Stimulated activated CD8-positive, alpha-beta memory T cell treated with anti-CD3 and anti-CD28 coated beads, Interleukin-2, amount 100 ng/mL, for 1 hour (primary cell): ENCODE results near the gene GP1BB.
A peak's percentile ranks its signal among the peaks of the same experiment; 100 is the strongest.

Experiments used
- DNase-seq, 2 donors: peaks; one replicate each; pipeline ENCODE4 v3.0.0-alpha.2; 2020; ENCODE audit warnings: low read depth in 2 of 2

Gene GP1BB

DNA sequence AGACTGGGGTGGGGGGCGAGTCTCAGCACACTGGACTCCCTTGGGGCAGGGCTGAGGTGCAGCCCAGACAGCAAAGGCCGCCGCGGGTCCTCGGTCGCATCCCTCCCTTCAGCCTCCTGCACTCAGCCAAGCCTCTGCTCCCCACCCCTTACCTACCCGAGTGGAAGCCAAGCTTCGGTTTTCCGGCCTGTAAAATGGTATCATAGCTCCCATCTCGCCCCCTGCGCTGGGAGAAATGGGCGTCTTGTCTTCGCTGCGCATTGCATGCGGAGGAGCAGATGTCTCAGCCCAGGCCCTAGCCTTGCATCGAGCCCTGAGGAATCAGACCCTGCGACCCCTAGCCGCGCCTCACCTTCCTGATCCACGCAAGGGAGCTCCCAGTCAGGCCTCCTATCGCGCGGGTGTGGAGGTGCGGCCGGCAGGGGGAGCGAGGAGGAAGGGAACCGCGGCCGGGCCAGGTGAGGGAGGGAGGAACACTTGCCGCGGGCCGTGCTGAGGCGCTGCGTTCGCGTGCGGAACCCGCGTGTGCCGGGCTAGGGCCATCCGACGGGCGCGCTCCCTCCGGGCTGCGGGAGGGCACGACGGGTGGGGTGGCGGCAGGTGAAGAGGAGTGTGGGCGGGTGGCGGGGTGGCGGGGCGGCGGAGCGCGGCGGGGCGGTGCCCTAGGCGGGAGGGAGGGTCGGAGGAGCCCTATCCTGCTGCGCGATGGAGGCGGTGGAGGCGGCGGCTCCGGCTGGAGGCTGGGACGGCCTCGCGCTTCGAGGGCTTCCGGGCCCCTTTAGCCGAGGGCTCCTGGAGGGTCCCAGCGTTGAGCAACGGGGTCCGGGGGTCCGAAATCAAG is 33.2 kb downstream of the GP1BB start:
- peak; percentile 32 to 39 for DNase-seq

DNA sequence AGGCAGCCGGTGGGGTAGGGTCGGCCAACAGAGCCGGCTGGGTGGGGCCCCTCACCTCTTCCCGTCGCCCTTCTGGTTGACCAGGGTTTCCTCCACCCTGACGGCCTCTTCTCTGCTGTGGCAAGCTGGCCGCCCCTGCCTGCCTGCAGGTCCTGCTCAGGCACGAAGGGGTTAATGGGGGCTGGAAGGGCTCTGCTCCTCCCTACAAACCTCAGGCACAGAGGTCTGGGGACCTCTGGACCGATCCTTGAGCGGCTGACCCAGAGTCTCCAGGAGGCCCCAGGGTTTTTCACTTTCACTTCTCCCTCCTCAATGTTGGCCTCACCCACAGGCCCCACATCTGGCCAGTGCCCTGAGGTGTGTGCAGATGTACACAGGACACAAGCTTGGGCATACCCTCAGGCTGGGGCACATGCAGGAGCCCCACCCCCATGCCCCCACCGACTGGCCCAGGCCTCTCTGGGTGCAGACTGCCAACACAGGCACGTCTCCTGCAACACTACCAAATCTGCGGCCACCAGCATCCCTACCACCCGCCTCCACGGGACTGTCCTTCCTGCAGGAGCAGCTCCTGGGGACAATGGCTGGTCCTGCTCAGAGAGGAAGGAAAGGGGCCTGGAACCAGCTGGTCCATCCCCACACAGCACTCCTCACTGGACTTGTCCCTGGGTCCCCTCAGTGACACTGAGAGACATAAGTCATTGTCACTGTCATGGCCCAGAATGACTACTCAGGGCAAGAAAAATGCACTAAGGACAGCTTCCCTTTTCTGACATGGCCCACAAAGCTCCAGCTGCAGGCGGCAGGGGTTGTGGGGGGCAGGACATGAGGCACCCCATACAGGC is 34.0 kb downstream of the GP1BB start:
- DNase-seq, result no peak

DNA sequence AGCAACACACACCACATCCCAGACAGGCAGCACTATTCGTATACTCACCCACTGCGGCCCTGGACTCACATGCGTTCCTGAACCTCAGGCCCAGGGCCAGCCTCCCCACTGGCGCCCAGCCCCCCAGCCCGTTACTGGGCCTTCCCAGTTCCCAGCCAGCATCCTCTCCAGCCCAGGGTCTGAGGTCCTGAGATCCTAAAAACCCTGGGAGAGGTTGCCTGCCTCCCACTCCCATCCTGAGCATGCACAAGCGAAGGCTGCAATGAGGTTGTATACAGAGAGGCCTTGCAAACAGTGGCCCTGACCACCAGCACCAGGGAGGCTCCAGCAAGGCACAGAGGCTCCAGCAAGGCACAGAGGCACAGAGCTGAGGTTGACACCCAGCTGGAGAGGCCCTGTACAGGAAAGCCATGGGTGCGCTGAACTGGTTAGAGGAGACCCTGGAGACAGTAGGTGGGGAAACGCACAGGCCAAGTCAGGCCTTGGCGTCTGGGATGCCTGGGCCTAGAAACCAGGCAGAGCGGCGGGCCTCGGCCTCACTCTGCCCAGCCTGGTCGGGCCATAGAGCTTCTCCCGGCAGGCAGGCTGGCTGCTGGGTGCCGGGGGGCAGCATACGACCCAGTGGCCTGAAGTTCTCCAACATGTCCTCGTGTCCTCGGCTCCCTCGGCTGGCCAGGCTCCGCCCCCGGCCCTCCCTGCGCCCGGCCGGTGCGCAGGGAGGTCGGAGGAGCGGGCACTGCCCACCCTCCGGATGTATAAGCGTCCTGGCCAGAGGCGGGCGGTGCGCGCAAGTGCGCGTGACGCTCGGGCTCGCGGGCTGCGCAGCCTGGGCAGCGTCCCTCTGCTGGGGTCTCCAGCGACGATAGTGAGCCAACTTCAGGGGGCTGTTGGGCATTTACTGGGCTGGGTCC is 34.9 kb downstream of the GP1BB start:
- no peak for DNase-seq

DNA sequence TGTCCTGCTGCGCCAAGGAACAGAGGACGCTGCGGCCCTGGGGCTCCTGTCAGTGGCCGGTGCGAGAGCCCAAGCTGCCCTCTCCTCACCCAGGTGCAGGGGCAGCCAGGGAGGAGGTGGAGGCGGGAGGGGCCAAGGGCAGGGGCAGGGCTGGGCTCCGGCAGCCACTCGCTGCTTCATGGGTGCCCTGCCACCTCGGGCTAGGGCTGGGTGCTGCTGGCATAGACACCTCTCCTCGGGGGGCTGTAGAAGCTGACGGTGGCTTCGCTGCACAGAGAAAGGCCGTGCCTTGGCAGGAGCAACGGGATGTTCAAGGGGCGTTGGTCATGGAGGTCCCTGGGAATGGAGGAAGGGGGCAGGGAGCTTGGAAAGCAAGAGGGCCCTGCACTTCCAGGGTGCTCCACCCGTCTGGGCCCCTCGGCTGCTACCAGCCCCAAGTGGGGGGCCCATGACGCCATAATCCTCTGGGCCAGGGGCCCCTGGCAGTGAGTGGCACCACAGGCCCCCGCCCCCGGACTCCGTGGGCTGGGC is 35.6 kb downstream of the GP1BB start:
- no peak for DNase-seq

DNA sequence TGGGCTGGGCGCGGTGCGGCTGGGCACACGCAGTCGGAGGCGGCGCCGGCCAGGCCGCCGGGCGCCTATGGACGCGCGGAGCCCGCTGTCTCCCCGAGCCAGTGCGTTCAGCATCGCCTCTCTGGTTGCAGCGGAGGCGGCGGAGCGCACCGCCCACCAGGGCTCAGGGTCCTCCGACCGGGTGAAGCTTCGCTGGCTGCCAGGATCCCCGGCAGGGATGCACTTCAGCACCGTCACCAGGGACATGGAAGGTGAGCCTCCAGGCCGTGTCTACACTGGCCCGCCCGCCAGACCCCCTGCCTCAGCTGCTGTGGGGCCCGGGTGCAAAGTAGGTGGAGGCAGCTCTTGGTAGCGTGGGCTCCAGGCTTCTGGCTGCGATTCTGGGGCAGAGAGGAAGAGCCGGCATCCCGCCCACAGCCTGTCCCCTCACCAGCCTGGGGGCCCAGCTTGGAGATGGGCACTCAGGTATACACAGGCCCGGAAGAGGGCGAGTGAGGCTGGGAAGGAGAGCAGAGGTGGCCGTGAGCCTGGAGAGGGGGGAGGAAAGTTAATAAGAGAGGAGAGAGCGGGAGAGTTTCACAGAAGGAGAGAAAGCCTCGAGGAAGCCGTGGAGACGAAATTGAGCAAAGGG is 36.2 kb downstream of the GP1BB start:
- no peak for DNase-seq

DNA sequence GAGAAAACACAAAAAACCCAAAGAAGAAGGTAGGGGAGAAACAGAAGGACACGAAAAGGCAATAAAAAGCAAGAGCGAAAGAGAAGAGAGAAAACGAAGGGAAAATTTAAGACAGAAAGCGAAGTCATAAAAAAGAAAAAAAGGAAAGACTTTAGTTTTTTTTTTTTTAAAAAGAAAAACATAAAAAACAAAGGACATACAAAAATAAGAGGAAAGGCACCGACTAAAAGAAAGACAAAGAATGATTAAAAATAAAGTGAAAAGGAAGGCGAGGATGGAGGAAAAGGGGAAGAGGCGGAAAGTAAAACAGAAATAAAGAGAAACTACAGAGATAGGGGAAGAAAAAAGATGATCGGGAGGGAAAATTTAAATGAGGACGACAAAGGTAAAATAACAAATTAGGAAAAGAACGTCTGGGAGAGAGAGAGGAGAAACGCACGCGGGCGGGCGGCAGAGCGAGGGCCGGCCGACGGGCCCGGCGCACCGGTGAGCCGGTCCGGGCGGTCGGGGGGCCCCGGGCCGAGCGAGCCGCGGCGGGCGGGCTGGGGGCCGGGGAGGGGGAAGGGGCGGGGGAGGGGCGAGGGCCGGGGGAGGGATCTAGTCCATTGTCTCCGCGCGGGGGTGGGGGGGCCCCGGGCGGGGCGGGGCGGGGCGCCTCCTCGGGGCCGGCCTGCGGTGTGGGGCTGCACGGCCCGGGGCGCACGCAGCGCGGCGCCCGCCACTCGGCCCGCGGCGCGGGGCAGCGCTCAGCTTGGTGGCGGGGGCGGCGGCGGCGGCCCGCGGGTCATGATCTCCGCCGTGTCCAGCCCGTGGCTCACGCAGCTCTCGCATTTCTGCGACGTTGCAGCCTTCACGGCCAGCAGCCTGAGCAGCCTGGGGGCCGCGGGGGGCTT is 37.0 kb downstream of the GP1BB start, which contains the start of gene TBX1:
Gene TBX1 (plus strand): TSS at position 721 of the 893 bp plus-strand sequence. CDS start 66 bp downstream, at position 787.
- no peak for DNase-seq

DNA sequence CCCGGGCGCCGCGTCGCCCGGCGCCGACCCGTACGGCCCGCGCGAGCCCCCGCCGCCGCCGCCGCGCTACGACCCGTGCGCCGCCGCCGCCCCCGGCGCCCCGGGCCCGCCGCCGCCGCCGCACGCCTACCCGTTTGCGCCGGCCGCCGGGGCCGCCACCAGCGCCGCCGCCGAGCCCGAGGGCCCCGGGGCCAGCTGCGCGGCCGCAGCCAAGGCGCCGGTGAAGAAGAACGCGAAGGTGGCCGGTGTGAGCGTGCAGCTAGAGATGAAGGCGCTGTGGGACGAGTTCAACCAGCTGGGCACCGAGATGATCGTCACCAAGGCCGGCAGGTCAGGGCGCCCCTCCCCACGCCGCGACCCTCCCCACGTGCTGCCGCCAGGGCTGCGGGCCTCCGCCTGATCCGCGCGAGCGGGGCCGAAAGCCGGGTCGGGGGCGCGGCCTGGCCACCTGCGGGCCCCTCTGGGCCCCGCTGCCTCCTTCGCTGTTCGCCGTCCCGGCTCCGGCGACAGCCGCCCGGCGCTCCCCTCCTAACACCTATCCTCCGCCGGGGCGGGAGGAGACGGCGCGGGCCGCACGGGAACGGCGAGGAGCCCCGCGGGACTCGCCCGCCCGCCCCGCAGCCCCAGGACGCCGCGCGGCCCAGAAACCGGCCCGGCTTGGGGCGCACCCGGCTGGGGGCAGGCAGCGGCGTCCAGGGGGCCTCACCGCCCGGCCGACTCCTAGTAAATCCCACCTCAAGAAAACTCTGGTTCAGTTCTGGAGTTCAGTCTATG is 37.8 kb downstream of the GP1BB start:
- DNase-seq, result no peak

DNA sequence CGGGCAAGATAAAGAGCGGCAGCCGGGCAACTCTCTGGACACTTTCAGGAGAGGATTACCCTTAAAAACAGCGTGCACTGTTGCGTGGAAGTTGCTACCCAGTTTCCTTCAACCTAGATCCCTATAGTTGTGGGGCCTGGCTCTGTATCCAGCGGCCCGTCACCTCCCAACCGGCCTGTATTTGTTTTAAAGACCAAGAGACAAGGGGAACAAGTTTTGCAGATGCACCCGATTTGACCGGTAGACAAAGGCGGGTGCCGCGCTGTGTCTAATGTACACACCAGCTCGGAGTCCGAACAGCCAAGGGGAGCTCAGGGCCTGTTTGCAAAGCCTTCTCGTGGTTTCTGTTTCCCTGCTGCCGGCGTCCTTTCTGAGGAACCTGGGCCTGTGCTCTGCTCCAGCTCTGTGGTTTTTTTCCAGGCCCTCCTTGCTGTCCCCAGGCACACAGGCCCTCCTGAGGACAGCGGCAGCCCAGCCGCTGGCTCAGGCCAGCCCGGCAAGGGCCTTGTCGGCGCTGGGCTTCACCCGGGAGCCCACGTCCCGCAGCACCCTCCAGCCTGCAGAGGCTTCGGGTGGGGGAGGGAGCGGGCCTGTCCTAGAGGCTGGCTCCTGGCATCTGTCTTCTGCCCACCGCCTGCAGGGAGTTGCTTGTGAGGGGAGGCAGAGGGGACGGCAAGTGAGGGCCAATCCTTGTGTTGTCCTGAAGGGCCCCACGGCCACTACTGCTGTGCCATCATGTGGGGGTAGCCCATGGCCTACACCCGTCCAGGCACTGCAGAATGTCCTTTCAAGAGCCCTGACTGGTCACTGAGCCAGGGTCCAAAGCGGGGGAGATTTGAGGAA is 38.6 kb downstream of the GP1BB start:
- no peak for DNase-seq

DNA sequence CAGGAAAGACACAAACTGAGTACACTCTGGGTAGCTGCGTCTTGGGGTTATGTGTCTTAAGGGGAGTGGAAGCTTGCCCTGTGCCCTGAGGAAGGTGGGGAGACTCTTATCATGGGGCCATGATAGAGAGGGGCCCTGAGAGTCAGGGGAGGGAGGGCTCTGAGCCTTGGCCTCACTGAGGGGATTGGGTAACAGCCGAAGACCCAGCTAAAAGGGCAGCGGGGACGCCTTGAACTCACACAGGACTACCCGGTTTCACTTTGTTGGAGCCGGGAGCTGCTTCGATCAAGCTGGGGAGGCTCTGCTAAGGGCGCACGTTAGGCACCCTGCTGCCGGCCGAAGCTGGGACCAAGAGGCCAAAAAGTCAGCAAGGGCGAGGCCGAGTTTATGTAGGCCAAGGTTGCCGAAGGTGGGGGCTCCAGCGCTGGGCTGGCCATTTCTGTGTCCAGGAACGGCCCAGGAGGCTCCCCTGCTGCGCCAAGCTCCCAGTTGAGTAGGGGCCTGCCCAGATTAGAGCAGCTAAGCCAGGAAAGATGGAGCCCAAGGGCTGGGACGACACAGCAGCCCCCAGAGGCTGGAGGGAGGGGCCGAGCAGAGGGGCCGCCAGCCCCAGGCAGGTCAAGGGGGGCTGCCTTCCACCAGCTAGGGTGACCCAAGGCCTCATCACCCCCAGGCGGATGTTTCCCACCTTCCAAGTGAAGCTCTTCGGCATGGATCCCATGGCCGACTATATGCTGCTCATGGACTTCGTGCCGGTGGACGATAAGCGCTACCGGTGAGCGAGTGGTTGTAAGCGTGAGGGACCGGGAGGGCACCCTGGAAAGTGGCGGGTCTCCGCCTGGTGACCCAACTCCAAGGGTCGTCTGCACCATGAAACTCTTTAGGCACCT is 39.5 kb downstream of the GP1BB start:
- DNase-seq, result no peak

DNA sequence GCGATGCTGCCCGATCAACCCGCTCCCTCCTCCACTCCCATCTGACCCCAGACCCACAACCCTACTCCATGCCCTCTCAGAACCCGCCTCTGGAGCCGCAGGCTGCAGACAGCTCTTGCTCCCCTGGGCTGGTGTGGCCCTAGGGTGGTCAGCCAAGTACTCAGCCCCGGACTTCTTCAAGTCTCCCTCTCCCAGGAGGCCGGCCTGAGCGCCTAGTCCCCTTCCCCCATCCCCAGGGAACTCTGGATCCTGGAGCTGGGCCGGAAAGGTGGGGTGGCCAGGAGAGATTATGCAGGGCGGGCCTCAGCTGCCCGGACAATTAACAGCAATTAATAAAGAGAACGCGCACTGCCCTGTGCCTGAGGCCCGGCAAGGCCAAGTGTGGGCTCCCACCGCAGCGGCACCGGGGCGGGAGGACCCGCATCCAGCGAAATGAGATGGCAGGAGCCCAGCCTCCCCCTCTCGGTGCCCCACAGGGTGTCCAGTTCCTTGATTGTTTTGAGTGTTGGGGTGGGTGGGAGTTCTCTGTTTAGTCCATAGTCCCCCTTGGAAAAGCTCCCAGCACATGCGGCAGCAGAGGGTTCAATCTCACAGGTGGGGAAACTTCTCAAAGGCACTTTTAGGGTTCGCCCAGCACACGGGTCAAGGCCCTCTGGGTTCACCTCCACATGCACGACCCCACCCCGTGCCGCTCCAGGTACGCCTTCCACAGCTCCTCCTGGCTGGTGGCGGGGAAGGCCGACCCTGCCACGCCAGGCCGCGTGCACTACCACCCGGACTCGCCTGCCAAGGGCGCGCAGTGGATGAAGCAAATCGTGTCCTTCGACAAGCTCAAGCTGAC is 40.3 kb downstream of the GP1BB start:
- no peak for DNase-seq

DNA sequence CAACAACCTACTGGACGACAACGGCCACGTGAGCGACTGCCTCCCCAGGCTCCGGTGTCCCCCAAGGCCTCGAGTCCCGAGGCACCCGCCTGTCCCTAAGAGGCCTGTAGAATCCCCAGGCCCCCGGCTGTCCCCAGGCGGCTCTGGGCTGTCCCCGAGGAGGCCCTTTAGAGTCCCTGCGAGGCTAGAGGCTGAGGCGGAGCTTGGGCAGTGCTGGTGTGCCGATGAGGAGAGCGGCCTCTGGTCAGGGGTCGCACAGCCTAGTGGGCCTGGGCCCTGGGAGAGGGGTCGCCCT is 40.9 kb downstream of the GP1BB start:
- DNase-seq, result no peak

DNA sequence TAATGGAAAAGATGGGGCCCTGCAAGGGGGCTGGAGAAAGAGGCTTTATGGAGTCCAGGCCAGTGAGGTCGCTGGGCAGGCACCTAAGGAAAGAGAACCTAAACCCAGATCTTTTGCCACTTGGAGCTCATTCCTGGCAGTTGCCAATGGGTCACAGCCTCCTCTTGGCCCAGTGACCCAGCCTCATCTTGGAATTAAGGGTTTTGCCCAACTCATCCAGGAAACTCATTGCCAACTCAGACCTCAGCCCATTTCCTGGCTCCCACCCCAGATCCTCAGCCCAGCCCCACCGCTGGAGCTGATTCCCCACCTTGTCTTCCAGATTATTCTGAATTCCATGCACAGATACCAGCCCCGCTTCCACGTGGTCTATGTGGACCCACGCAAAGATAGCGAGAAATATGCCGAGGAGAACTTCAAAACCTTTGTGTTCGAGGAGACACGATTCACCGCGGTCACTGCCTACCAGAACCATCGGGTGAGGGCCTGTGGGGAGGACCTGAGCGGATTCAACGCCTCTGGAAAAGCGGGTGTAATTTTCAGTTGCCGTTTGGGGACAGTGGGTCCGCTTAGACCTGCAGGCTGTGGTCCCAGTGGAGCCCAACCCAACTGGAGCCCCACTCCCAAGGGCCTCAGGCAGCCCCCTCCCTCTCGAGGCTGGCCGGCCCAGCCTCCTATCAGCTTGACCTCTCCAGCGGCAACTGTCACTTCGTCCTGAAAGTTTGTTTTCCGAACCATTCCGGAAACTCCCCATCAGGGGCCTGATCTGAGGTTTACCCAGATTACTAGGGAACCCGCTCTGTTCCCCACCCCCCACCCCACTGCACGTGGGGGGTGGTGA is 41.5 kb downstream of the GP1BB start:
- DNase-seq, result no peak

DNA sequence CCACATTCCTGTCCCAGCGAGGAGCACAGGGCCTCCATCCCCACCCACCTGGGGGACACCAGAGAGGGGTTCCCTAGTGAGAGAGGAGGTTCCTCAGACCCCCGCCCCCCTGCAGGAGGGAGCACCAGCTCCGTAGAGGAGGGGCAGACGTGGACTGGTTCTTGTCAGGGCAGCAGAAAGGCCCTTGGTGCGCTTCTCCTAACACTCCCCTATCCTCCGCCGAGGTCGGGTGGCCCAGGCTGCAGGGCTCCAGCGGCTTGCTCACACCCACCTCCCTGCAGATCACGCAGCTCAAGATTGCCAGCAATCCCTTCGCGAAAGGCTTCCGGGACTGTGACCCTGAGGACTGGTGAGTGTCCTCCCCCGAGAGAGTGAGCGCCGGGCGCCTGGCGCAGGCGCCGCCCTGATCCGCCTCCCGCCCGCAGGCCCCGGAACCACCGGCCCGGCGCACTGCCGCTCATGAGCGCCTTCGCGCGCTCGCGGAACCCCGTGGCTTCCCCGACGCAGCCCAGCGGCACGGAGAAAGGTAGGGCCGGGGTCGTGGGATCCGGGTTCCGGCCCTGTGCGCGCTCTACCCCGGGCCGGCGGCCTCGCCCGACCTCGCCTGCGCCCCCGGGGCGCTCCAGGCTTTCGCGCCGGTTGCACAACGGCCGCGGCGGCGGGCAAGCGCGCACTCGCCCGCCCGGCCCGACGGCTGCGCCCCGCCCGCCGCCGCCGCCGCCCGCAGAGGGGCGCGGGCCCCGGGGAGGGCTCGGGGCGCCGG is 42.3 kb downstream of the GP1BB start:
- no peak for DNase-seq

DNA sequence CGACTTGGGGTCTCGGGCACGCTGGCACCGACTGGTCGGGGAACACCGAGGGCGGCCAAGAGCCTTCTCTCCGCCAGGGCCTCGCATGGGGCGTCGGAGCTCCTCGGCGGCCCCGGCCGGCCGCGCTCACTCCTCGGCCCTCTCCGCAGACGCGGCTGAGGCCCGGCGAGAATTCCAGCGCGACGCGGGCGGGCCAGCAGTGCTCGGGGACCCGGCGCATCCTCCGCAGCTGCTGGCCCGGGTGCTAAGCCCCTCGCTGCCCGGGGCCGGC is 42.8 kb downstream of the GP1BB start:
- no peak for DNase-seq
